Glutamatergic neuron (in vitro differentiated cells): ENCODE measurements around the gene COL21A1. TPM values are rescaled to one million over a fixed set of nuclear protein-coding genes. Genes with fewer than 3 reads are reported as not detected.

Experiments used
- DNase-seq: peaks from one replicate; pipeline ENCODE4 v3.0.0; 2022
- H3K27ac Mint-ChIP-seq: one replicate; pipeline ENCODE4 v1.8.0; 2020; ENCODE audit warnings: mild to moderate bottlenecking, mixed read lengths, inconsistent platforms; ENCODE audit not compliant: unreplicated experiment
- H3K27me3 Mint-ChIP-seq: one replicate; pipeline ENCODE4 v1.8.0; 2020; ENCODE audit warnings: mild to moderate bottlenecking, moderate library complexity, mixed read lengths, inconsistent platforms; ENCODE audit not compliant: unreplicated experiment
- H3K36me3 Mint-ChIP-seq: one replicate; pipeline ENCODE4 v1.8.0; 2020; ENCODE audit warnings: mild to moderate bottlenecking, mixed read lengths, inconsistent platforms; ENCODE audit not compliant: unreplicated experiment
- H3K4me1 Mint-ChIP-seq: one replicate; pipeline ENCODE4 v1.8.0; 2020; ENCODE audit warnings: mild to moderate bottlenecking, low read depth, mixed read lengths, inconsistent platforms; ENCODE audit not compliant: unreplicated experiment
- H3K4me3 Mint-ChIP-seq: one replicate; pipeline ENCODE4 v1.8.0; 2020; ENCODE audit warnings: mild to moderate bottlenecking, mixed read lengths, inconsistent platforms; ENCODE audit not compliant: unreplicated experiment
- H3K9me3 Mint-ChIP-seq: one replicate; pipeline ENCODE4 v1.8.0; 2020; ENCODE audit warnings: mild to moderate bottlenecking, moderate library complexity, mixed read lengths, inconsistent platforms; ENCODE audit not compliant: unreplicated experiment
- CTCF ChIP-seq: fragments of 200-600 bp; sonication (generic); IDR thresholded peaks from one replicate; pipeline ENCODE4 v1.5.0; 2021; ENCODE audit not compliant: partially characterized antibody, unreplicated experiment
- total RNA-seq: library from RNA; stranded (reverse); fragmentation: NEBNext Ultra II Directional; extraction: Animal tissue kit (Norgen Biotek cat#: 25700); gene quantifications from one replicate; pipeline ENCODE4 v1.2.1, GENCODE V29; 2021; ENCODE audit not compliant: unreplicated experiment

The COL21A1 gene
- total RNA-seq, 1 donor from 2014 or later = 0.69 TPM

- no peaks in the 10 kb centered on the region for H3K4me1 Mint-ChIP-seq
- H3K27ac Mint-ChIP-seq = no peak overlapping the region
- TF ChIP-seq CTCF = no peak
- H3K27me3 Mint-ChIP-seq = no peaks in the 10 kb centered on the region
- DNase-seq = no peak
- no peak overlapping the region for H3K4me3 Mint-ChIP-seq
- H3K36me3 Mint-ChIP-seq = no peaks in the 10 kb centered on the region
- H3K9me3 Mint-ChIP-seq = no peaks in the 10 kb centered on the region
These were observed 32.7 kb downstream of the COL21A1 start for GRCh38 chr6:56214703-56215101.

- H3K27ac Mint-ChIP-seq = no peak overlapping the region
- no peak overlapping the region for H3K4me3 Mint-ChIP-seq
- no peaks in the 10 kb centered on the region for H3K4me1 Mint-ChIP-seq
- no peak for DNase-seq
- TF ChIP-seq CTCF = no peak
- no peaks in the 10 kb centered on the region for H3K9me3 Mint-ChIP-seq
- no peaks in the 10 kb centered on the region for H3K36me3 Mint-ChIP-seq
- no peaks in the 10 kb centered on the region for H3K27me3 Mint-ChIP-seq
These were observed 33.2 kb downstream of the COL21A1 start for GRCh38 chr6:56214041-56214702.

GRCh38 chr6:56211724-56212123, 35.7 kb downstream of the COL21A1 start:
- H3K4me1 Mint-ChIP-seq = no peaks in the 10 kb centered on the region
- no peak for DNase-seq
- H3K36me3 Mint-ChIP-seq = no peaks in the 10 kb centered on the region
- no peaks in the 10 kb centered on the region for H3K9me3 Mint-ChIP-seq
- no peak for TF ChIP-seq CTCF
- H3K27ac Mint-ChIP-seq = no peak overlapping the region
- H3K27me3 Mint-ChIP-seq = peaks cover 2% of the 10 kb centered on the region
- no peak overlapping the region for H3K4me3 Mint-ChIP-seq

GRCh38 chr6:56204134-56204533, 43.2 kb downstream of the COL21A1 start:
- Mint-ChIP-seq H3K27me3 (peaks cover 3% of the 10 kb centered on the region), H3K4me1 (no peaks in the 10 kb centered on the region), H3K4me3 (no peak overlapping the region), H3K36me3 (no peaks in the 10 kb centered on the region), H3K9me3 (no peaks in the 10 kb centered on the region), H3K27ac (no peak overlapping the region)
- DNase-seq = no peak
- no peak for TF ChIP-seq CTCF

GRCh38 chr6:56199956-56200355, 47.4 kb downstream of the COL21A1 start:
- no peak for TF ChIP-seq CTCF
- Mint-ChIP-seq H3K36me3 (no peaks in the 10 kb centered on the region), H3K4me3 (no peak overlapping the region), H3K9me3 (no peaks in the 10 kb centered on the region), H3K27ac (no peak overlapping the region), H3K27me3 (no peaks in the 10 kb centered on the region), H3K4me1 (no peaks in the 10 kb centered on the region)
- DNase-seq = no peak
